ENCODE data around the gene TMEM203. TPM values are rescaled to one million over a fixed set of nuclear protein-coding genes. Genes with fewer than 3 reads are reported as not detected.

The TMEM203 gene
- total RNA-seq, 4 donors from 2014 or later: 19.9 to 29.7 (median 22.7) TPM

DNA sequence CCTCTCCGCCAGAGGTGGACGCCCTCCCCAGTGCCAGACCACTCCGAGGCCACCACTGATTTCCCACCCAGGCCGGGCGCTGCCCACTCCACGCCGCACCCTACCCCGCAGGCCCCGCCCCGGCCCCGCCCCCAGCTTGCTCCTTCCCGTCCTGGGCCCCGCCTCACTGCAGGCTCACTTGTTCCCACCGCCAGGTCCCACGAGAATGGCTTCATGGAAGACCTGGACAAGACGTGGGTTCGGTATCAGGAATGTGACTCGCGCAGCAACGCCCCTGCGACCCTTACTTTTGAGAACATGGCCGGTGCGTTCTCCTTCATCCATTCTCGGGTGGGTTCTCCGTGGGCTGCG is 42.1 kb downstream of the TMEM203 start:
- TF ChIP-seq, protein P1, sequence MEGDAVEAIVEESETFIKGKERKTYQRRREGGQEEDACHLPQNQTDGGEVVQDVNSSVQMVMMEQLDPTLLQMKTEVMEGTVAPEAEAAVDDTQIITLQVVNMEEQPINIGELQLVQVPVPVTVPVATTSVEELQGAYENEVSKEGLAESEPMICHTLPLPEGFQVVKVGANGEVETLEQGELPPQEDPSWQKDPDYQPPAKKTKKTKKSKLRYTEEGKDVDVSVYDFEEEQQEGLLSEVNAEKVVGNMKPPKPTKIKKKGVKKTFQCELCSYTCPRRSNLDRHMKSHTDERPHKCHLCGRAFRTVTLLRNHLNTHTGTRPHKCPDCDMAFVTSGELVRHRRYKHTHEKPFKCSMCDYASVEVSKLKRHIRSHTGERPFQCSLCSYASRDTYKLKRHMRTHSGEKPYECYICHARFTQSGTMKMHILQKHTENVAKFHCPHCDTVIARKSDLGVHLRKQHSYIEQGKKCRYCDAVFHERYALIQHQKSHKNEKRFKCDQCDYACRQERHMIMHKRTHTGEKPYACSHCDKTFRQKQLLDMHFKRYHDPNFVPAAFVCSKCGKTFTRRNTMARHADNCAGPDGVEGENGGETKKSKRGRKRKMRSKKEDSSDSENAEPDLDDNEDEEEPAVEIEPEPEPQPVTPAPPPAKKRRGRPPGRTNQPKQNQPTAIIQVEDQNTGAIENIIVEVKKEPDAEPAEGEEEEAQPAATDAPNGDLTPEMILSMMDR (IDR thresholded peaks at IDR 0.05; ENCODE audit: low read depth): no peak

- TF ChIP-seq, protein P1 (IDR thresholded peaks at IDR 0.05; ENCODE audit: low read depth): no peak
Observed at GRCh38 chr9:137162505-137163364, 42.7 kb downstream of the TMEM203 start.

DNA sequence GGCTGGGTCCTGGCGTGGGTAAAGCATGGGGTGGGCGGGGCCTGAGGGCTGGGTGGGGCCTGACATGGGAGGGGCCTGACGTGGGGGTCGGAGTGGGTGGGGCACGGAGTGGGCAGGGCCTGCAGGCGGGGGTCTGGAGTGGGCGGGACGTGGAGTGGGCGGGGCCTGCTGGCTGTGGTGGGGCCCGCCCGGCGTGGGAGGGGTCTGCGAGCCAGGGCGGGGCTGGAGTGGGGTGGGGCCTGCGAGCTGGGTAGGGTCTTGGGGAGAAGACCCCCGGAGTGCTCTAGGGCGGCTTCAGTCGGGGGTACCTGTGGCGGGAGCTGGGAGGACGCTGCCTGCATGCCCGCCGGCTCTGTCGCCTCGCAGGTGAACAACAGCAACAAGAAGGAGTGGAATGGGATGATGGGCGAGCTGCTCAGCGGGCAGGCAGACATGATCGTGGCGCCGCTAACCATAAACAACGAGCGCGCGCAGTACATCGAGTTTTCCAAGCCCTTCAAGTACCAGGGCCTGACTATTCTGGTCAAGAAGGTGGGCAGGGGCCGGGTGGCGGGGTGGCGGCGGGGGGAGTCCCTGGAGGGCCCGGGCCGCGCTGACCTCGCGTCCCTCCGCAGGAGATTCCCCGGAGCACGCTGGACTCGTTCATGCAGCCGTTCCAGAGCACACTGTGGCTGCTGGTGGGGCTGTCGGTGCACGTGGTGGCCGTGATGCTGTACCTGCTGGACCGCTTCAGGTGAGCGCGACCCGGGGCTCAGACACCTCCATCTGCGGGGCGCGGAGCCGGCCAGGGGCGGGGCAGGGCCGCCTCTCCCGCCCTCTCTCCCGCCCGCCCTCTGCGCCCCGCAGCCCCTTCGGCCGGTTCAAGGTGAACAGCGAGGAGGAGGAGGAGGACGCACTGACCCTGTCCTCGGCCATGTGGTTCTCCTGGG is 43.6 kb downstream of the TMEM203 start:
- TF ChIP-seq, protein P1 (IDR thresholded peaks at IDR 0.05; ENCODE audit: low read depth): no peak

DNA sequence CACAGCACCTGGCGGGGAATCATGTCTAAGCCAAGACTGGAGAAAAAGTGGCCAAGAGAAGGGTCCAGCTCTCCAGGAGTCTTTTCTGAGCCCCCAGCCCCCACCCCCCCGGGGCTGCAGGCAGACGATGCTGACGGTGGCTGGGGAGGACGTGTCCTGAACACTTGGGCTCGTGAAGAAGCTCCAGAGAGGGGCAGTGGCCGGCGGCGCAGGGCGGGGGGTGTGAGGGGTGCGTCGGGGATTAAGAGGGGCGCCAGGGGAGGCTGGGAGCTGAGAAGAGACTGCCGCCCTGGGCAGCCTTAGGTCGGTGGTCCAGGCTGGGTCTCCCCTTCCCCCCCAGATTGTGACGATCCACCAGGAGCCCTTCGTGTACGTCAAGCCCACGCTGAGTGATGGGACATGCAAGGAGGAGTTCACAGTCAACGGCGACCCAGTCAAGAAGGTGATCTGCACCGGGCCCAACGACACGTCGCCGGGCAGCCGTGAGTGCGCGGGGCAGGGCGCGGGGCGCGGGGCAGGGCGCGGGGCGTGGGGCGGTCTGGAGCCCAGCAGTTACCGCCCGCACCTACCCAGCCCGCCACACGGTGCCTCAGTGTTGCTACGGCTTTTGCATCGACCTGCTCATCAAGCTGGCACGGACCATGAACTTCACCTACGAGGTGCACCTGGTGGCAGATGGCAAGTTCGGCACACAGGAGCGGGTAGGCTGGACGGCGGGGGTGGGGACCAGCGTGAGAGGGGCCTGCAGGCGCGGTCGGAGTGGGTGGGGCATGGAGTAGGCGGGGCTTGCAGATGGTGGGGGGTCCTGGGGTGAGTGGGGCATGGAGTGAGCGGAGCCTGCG is 44.5 kb downstream of the TMEM203 start:
- TF ChIP-seq, protein P1 (IDR thresholded peaks at IDR 0.05; ENCODE audit: low read depth): no peak

- TF ChIP-seq, protein P1 (IDR thresholded peaks at IDR 0.05; ENCODE audit: low read depth): no peak
Observed at GRCh38 chr9:137160054-137160425, 45.4 kb downstream of the TMEM203 start.

DNA sequence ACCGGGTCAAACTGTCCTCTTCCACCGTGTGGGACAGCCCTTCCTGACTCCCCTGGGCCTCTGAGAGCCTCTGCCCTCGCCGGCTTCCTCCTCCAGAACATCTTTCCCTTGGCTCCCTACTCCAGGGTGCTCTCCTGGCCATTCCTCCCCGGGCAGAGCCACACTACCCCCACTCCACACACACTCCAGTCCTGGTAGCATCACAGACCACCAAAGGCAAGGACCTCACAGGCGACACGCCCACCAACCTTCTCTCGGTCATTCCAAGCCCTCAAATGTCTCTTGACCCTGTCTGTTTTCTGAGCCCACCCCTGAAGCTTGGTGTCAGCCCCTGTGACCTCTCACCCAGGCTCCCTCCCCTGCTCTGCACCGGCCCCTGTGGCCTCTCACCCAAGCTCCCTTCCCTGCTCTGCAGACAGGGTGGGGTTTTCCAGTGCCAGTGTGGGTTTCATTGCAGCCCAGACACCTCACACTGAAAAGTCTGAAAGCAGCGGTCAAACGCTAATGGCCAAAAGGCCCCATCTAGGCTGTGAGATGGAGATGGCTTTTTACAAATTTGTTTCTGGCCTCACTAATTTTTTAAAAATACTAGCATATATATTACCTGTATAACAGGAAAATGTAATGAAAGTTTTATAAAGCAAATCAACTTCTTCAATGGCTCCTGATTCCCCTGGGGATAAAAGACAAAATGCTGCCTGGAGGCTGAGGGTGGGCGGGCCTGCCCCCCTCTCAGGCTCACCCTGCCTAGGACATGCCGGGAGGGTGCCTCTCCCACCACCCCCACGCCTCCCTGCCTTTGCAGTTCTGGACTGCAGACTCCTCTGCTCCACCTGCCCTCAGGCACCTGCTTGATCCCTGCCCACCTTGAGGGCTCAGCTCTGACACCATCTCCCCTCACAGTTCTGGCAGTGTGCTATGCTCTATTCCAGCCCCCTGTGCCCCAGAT is 46.1 kb downstream of the TMEM203 start:
- TF ChIP-seq, protein P1 (IDR thresholded peaks at IDR 0.05; ENCODE audit: low read depth): no peak
